Activated naive CD4-positive, alpha-beta T cell treated with anti-CD3 and anti-CD28 coated beads, Interleukin-2, amount 50 U/mL, for 24 hours (primary cell): Measurements from ENCODE around the gene NLRP7.
"Not testable (repeated sequence)": the region's sequence is repeated elsewhere in the genome, so short reads cannot be mapped to it uniquely, and the experiment has no call there.

ENCODE experiments used
- H3K27ac Mint-ChIP-seq: one replicate; pipeline ENCODE4 v1.8.0; 2021; ENCODE audit warnings: mild to moderate bottlenecking, mixed read lengths
- H3K27me3 Mint-ChIP-seq: one replicate; pipeline ENCODE4 v1.8.0; 2021; ENCODE audit warnings: mixed read lengths
- H3K36me3 Mint-ChIP-seq: one replicate; pipeline ENCODE4 v1.8.0; 2021; ENCODE audit warnings: mixed read lengths
- H3K4me1 Mint-ChIP-seq: one replicate; pipeline ENCODE4 v1.8.0; 2021; ENCODE audit warnings: mixed read lengths
- H3K4me3 Mint-ChIP-seq: one replicate; pipeline ENCODE4 v1.8.0; 2021; ENCODE audit warnings: mild to moderate bottlenecking, mixed read lengths
- H3K9me3 Mint-ChIP-seq: one replicate; pipeline ENCODE4 v1.8.0; 2021; ENCODE audit warnings: mixed read lengths

NLRP7 gene

GRCh38 chr19:54901153-54901552 is 46.2 kb downstream of the NLRP7 start:
- not testable (repeated sequence) for H3K27ac Mint-ChIP-seq, H3K4me1 Mint-ChIP-seq, H3K36me3 Mint-ChIP-seq, H3K4me3 Mint-ChIP-seq, H3K9me3 Mint-ChIP-seq
- H3K27me3 Mint-ChIP-seq = peaks cover 18% of the 10 kb centered on the region

DNA sequence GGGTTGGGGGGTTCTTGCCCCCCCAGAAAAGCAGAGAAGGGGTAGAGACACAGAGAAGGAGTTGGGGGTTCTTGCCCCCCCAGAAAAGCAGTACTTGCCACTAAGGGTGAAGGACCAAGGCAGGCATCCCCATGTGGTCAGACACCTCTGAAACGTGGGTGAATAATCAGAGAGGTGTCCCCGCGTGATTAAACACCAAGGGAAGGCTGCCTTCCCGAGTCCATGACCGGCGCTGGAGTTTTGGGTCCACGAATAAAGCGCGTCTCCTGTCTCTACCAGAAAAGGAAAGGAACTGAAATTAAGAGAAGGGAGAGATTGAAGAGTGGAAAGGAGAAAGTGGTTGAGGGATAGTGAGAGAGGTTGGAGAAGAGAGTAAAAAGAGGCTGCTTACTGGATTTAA is 47.7 kb downstream of the NLRP7 start:
- H3K27ac Mint-ChIP-seq = peak overlapping the region; percentile 20
- H3K9me3 Mint-ChIP-seq, H3K4me3 Mint-ChIP-seq, H3K36me3 Mint-ChIP-seq, H3K4me1 Mint-ChIP-seq: not testable (repeated sequence)
- H3K27me3 Mint-ChIP-seq = peaks cover 18% of the 10 kb centered on the region

- H3K36me3 Mint-ChIP-seq, H3K27ac Mint-ChIP-seq, H3K9me3 Mint-ChIP-seq, H3K4me3 Mint-ChIP-seq, H3K4me1 Mint-ChIP-seq: not testable (repeated sequence)
- peaks cover 18% of the 10 kb centered on the region for H3K27me3 Mint-ChIP-seq
These were observed 48.6 kb downstream of the NLRP7 start for GRCh38 chr19:54898685-54899084.

DNA sequence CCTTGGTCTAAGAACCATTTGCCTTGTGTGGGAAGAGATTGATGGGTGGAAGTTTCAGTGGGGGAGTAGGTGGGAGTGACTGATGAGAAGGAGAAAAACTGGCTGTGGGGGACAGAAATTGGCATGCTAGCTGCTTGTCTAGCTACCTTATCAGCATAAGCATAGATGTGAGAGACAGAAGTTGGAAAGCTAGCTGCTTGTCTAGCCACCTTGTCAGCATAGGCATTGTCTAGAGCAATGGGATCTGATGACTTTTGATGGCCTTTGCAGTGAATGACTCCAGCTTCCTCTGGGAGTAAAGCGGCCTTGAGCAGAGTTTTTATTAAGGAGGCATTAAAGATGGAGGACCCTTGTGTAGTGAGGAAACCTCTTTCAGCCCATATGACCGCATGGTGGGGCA is 51.3 kb downstream of the NLRP7 start:
- Mint-ChIP-seq H3K27ac (no peak overlapping the region), H3K27me3 (peaks cover 18% of the 10 kb centered on the region), H3K9me3 (no peaks in the 10 kb centered on the region), H3K36me3 (no peaks in the 10 kb centered on the region), H3K4me1 (no peaks in the 10 kb centered on the region), H3K4me3 (no peak overlapping the region)

DNA sequence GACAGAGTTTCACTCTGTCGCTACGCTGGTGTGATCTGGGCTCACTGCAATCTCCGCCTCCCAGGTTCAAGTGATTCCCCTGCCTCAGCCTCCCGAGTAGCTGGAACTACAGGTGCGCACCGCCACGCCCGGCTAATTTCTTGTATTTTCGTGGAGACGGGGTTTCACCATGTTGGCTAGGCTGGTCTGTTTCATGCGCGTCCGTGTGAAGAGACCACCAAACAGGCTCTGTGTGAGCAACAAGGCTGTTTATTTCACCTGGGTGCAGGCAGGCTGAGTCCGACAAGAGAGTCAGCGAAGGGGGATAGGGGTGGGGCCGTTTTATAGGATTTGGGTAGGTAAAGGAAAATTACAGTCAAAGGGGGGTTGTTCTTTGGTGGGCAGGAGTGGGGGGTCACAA is 53.2 kb downstream of the NLRP7 start:
- H3K36me3 Mint-ChIP-seq, H3K4me3 Mint-ChIP-seq, H3K9me3 Mint-ChIP-seq, H3K4me1 Mint-ChIP-seq, H3K27ac Mint-ChIP-seq: not testable (repeated sequence)
- peaks cover 15% of the 10 kb centered on the region for H3K27me3 Mint-ChIP-seq

DNA sequence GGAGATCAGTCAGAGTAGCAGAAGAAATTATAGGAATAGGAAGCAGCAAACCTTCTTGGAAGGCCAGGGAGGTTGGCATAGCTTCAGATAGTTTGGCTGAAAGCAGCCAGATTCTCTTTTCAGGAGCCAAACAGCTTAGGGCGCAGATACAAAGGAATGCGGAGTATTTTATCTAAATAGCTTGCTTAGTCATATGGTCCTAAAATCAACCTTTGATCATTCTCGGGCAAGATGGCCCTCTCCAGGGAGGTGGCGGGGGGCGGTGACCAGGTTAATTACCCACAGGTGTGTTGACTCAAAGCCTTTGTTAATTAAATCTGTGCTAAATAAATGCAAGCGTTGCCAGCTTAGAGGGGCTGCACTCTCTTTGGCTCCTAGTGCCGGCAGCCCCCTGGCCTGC is 53.9 kb downstream of the NLRP7 start:
- Mint-ChIP-seq H3K27me3 (peaks cover 15% of the 10 kb centered on the region), H3K4me3 (no peak overlapping the region), H3K36me3 (no peaks in the 10 kb centered on the region), H3K4me1 (no peaks in the 10 kb centered on the region), H3K27ac (no peak overlapping the region), H3K9me3 (no peaks in the 10 kb centered on the region)

GRCh38 chr19:54889566-54889965 is 57.8 kb downstream of the NLRP7 start:
- peaks cover 4% of the 10 kb centered on the region for H3K27me3 Mint-ChIP-seq
- H3K36me3 Mint-ChIP-seq = no peaks in the 10 kb centered on the region
- H3K9me3 Mint-ChIP-seq = no peaks in the 10 kb centered on the region
- no peaks in the 10 kb centered on the region for H3K4me1 Mint-ChIP-seq
- H3K4me3 Mint-ChIP-seq = no peak overlapping the region
- H3K27ac Mint-ChIP-seq = no peak overlapping the region

DNA sequence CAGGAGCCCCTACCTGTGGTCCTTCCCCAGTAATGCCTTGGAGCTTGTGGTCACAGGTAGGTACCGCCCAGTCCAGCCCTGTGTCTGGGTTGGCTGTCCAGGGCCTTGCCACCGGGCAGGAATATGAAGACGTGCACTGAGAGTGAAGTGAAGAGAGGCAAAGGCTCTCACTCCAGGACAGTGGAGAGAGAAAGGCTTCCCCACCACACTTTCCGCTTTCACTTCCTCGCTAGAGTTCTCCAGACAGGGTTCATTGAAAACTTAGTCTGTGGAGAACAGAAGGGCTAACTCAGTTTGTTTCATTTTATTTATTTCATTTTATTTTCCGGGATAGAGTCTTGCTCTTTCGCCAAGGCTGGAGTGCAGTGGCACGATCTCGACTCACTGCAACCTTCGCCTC is 59.1 kb downstream of the NLRP7 start:
- Mint-ChIP-seq H3K9me3 (no peaks in the 10 kb centered on the region), H3K4me3 (no peak overlapping the region), H3K4me1 (no peaks in the 10 kb centered on the region), H3K36me3 (no peaks in the 10 kb centered on the region), H3K27ac (no peak overlapping the region), H3K27me3 (peaks cover 4% of the 10 kb centered on the region)

- H3K27ac Mint-ChIP-seq = no peak overlapping the region
- H3K4me3 Mint-ChIP-seq = no peak overlapping the region
- no peaks in the 10 kb centered on the region for H3K9me3 Mint-ChIP-seq
- H3K27me3 Mint-ChIP-seq = peaks cover 14% of the 10 kb centered on the region
- H3K36me3 Mint-ChIP-seq = no peaks in the 10 kb centered on the region
- H3K4me1 Mint-ChIP-seq = no peaks in the 10 kb centered on the region
These were observed 64.1 kb downstream of the NLRP7 start for GRCh38 chr19:54883228-54883627.

- Mint-ChIP-seq H3K4me1 (no peaks in the 10 kb centered on the region), H3K9me3 (no peaks in the 10 kb centered on the region), H3K36me3 (no peaks in the 10 kb centered on the region), H3K27ac (peak overlapping the region; percentile 19), H3K4me3 (no peak overlapping the region), H3K27me3 (peaks cover 14% of the 10 kb centered on the region)
These were observed 64.6 kb downstream of the NLRP7 start for GRCh38 chr19:54882758-54883157.

- no peaks in the 10 kb centered on the region for H3K4me1 Mint-ChIP-seq
- no peaks in the 10 kb centered on the region for H3K36me3 Mint-ChIP-seq
- no peaks in the 10 kb centered on the region for H3K9me3 Mint-ChIP-seq
- peaks cover 14% of the 10 kb centered on the region for H3K27me3 Mint-ChIP-seq
- H3K4me3 Mint-ChIP-seq = no peak overlapping the region
- H3K27ac Mint-ChIP-seq = no peak overlapping the region
These were observed 65.4 kb downstream of the NLRP7 start for GRCh38 chr19:54881884-54882283.

DNA sequence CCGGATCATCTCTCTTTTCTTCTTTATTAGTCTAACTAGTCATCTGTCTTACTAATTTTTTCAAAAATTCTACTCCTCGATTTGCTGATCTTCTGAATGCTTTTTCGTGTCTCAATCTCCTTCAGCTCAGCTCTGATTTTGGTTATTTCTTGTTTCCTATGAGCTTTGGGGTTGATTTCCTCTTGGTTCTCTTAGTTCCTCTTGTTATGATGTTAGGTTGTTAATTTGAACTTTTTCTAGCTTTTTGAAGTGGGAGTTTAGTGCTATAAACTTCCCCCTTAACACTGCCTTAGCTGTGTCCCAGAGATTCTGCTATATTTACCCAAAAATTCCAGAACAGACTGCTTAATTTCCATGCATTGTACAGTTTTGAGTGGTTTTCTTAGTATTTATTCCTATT is 69.9 kb downstream of the NLRP7 start:
- Mint-ChIP-seq H3K4me3 (no peak overlapping the region), H3K36me3 (no peaks in the 10 kb centered on the region), H3K27me3 (peaks cover 11% of the 10 kb centered on the region), H3K4me1 (no peaks in the 10 kb centered on the region), H3K9me3 (no peaks in the 10 kb centered on the region), H3K27ac (no peak overlapping the region)

GRCh38 chr19:54875506-54875905 is 71.8 kb downstream of the NLRP7 start:
- no peaks in the 10 kb centered on the region for H3K9me3 Mint-ChIP-seq
- H3K4me3 Mint-ChIP-seq = no peak overlapping the region
- peaks cover 15% of the 10 kb centered on the region for H3K27me3 Mint-ChIP-seq
- H3K36me3 Mint-ChIP-seq = no peaks in the 10 kb centered on the region
- H3K4me1 Mint-ChIP-seq = no peaks in the 10 kb centered on the region
- H3K27ac Mint-ChIP-seq = no peak overlapping the region

DNA sequence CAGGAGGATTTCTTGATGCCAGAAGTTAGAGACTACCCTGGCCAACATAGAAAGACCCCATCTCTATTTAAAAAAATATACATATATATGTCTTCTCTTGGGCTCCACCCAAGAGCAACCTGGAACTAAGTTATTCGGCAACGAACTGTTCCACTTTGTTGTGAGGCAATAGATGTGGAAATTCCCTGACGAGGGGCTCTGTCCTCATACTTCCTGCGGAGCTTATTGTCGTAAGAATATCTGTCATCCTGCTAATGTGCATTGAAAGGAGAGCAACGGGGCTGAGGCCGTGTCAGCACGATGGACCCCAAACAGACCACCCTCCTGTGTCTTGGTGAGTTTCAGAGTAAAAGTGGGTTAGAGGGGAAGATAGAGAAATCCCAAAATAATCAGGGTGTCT is 73.3 kb downstream of the NLRP7 start, which contains the start of gene FCAR:
Gene FCAR, plus strand, starts transcription at position 246 of the 400 bp plus-strand sequence. Its CDS starts 55 bp downstream, at position 301.
- Mint-ChIP-seq H3K27ac (no peak within 1 kb of the TSS), H3K9me3 (no peaks in the 10 kb centered on the region), H3K4me1 (no peaks in the 10 kb centered on the region), H3K4me3 (no peak within 1 kb of the TSS), H3K27me3 (peaks cover 8% of the 10 kb centered on the region), H3K36me3 (no peaks in the 10 kb centered on the region)
